Stimulated activated naive CD4-positive, alpha-beta T cell treated with Interleukin-2 at 50 U/mL for 16 hours (primary cell): ENCODE data around the gene KLC3.
A peak's percentile ranks its signal among the peaks of the same experiment; 100 is the strongest.
"Not testable (repeated sequence)": the region's sequence is repeated elsewhere in the genome, so short reads cannot be mapped to it uniquely, and the experiment has no call there.

Experiments
- DNase-seq: peaks from one replicate; lab custom pipeline; 2025; lab: John Stamatoyannopoulos, UW

KLC3 gene

DNA sequence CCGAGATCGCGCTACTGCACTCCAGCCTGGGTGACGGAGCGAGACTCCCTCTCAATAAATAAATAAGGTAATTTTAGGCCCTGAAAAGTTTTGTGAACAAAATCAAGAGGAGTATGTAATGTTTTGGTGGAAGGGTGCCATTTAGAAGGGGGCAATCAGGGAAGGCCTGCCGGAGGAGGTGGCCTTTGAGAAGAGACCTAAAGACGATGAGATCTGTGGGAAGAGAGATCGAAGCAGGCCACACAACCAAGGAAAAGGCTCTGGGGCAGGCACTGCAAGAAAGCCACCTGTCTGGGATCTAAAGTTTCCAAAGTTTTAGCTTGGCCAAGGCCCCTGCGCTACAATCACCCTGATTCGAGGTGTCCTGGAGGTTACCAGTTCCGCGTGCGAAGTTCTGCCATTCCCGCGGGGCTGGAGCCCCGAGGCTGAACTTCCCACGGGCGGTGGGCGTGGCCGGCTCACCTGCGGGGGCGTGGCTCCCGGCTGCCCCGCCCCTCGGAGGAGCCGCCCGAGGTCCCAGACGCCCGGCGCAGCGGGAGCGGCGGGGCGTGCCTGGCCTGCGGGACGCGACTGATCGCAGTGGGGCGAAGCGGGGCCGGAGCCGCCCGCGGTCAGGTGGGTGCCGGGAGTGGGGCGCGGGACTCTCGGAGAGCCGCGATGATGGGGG lies at the start of gene KLC3:
TSS of gene KLC3 (plus strand) at position 519 of the 667 bp plus-strand sequence. CDS start 4,792 bp downstream, outside the sequence.
- peak; percentile 10 for DNase-seq

GRCh38 chr19:45291834-45292233 lies 48.7 kb upstream of the KLC3 start:
- DNase-seq = no peak

GRCh38 chr19:45293682-45294081 lies 46.9 kb upstream of the KLC3 start:
- DNase-seq = peak; percentile 8

GRCh38 chr19:45294291-45295029 lies 46.1 kb upstream of the KLC3 start:
- no peak for DNase-seq

- no peak for DNase-seq
Measured at GRCh38 chr19:45295873-45296272, 44.7 kb upstream of the KLC3 start.

DNA sequence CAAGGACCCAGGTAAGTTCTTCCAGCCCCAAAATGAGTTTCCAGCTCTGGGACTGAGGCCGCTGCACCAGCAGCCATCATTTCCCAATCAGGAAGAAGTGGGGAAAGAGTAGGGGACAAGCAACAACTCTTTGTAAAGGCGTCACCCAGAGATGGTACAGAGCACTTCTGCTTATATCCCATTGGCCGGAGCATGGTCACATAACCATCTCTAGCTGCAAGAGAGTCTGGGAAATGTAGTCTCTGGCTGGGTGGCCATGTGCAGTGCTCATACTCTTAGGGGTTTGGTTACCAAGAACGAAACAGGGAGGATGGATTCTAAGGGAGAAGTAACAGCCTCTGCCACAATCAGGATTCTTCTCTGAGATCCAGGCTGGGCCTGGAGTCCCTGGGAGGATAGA lies 44.2 kb upstream of the KLC3 start:
- no peak for DNase-seq

DNA sequence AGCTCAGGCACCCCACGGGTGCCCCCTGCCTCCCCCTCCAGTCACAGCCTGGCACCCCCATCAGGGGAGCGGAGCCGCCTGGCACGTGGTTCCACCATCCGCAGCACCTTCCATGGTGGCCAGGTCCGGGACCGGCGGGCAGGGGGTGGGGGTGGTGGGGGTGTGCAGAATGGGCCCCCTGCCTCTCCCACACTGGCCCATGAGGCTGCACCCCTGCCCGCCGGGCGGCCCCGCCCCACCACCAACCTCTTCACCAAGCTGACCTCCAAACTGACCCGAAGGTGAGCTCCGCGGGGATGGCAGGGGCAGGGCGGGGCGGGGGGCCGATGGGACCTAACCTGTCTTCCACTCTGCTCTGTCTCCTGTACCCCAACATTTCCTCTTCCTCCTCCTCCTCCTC lies 42.9 kb upstream of the KLC3 start:
- no peak for DNase-seq

DNA sequence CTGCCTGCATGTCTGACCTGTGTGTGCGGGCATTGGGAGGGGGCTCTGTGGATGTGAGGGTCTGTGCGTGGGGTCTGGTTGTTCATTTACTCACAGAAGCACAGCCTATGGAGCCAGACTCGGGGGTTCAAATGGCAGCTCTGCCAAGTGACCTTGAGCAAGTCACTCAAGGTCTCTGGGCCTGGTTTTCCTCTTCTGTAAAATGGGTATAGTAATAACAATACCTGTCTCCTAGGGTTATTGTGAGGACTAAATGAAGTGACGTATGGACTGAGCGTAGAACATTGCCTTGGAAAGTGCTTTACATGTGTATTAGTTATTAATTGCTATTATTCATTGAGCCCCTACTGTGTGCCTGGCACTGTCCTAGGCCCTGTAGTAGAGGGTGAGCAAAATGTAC lies 42.3 kb upstream of the KLC3 start:
- DNase-seq = no peak

DNA sequence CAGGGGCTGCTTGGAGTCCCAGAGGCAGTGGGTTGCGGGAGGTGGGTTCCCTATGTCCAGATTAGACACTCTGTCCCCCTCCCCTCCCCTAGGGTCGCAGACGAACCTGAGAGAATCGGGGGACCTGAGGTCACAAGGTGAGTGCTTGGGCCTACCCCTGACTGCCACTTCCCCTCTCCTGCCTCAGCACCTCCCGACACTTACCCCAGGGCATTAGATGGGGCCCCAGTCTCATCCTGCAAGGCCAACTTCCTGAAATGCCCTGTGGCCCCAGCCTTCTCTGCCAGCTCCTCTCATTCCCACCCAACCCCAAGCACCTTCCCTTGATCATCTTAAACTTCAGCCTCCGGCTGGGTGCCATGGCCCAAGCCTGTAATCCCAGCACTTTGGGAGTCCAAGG lies 40.8 kb upstream of the KLC3 start:
- DNase-seq = no peak

GRCh38 chr19:45302416-45302815 lies 38.1 kb upstream of the KLC3 start:
- DNase-seq = no peak

DNA sequence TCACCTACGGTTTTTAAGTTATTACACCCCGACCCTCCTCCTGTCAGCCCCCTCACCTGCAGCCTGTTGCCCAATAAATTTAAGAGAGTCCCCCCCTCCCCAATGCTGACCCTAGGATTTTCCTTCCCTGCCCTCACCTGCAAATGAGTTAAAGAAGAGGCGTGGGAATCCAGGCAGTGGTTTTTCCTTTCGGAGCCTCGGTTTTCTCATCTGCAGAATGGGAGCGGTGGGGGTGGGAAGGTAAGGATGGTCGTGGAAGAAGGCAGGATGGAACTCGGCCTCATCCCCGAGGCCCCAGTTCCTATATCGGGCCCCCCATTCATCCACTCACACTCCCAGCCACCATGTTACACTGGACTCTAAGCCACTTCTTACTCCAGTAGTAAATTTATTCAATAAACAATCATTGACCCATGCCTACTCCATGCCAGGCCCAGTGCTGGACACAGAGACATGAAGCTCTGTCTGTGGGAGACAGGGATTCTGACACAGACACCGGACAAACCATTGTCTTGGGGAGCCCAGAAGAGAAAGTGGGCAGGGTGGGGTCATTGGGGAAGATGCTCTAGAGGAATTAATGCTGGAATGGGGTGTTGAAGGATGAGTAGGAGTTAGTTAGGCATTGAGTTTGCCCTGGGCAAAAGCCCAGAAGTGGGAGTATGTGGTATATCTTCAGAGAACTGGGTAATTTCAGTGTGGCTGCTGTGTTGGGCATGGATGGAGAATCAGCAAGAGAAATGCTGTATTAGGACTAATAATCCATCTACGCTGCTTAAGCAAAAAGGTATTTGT lies 37.1 kb upstream of the KLC3 start:
- no peak for DNase-seq

GRCh38 chr19:45304141-45304926 lies 36.2 kb upstream of the KLC3 start:
- no peak for DNase-seq

DNA sequence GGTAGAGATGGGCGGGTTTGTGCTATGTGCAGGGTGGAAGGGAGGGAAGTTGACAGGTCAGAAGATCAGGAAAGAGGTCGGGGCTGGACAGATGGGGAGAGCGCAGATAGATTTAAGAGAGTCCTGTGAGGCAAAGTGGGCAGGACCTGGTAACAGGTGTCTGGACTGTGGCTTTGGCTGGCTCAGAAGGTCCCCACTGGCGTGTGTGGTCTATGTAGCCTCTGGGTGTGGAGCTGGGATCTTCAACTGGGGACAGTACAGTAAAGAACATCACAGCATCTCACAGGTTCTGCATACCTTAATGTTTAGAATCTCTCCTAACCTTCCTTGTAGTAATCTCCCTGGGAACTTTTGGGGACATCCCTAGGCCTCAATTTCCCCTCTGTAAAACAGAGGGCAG lies 35.5 kb upstream of the KLC3 start:
- DNase-seq = no peak

DNA sequence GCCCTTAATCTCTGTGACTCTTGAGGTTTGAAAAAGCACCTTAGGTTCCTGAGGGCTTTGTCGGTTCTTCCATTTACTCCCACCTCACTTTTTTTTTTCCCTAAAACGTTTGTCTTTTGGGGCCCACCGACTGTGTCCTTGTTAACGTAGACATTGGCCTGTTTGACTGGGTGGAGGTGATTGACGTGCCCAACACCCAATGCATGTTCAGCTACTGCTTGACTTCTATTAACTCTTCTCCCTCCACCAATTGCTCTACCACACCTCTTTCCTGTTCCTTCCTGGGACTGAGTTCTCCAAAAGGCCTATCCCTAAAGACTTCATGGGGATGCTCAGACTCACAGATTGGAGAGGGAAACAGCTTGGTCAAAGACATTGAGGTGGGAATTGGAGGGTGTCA lies 35.1 kb upstream of the KLC3 start:
- no peak for DNase-seq

DNA sequence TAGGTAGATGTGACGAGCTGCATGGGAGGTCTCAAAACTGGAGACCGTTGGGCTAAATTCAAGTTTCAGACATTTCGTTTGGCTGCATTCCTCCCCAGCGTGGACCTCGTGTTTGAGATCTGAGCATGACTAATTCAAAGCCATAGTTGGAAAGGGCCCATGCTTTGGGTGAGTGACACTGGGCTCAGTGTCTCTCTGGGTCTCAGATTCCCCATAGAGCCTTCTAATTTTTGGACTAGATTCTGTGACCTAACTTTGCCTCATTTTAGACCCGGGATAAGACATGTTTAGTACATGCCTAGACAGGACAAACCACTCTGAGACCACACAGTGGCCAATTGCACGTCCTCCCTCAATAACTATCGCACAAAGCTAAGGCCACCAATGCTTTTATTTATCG lies 34.5 kb upstream of the KLC3 start:
- DNase-seq = no peak

GRCh38 chr19:45306518-45307027 lies 34.0 kb upstream of the KLC3 start:
- no peak for DNase-seq

DNA sequence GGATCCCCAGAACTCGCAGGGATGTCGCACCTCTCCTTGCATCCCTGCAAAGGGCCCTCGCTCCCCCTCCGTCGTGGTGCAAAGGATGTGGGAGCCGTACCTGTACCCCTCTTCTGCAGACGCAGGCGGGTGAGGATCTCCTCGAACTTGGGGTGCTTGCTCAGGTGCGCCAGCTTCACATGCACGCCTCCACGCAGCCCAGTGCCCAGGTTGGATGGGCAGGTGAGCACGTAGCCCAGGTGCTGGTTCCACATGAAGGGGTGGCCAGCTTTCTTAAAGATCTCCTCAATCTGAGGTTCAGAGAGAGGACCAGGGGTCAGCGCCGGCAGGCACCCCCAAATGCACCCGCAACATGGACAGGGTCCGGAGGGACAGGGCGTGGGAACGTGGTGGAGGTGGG lies 33.2 kb upstream of the KLC3 start:
- DNase-seq = no peak

DNA sequence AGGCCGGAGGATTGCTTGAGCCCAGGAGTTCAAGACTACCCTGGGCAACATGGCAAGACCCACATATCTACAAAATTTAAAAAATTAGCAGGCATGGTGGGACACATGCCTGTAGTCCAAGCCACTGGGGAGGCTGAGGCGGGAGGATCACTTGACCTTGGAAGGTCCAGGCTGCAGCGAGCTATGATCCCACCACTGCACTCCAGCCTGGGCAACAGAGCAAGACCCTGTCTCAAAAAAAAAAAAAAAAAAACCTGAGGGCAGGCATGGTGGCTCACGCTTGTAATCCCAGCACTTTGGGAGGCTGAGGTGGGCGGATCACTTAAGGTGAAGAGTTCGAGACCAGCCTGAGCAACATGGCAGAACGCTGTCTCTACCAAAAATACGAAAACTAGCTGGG lies 31.2 kb upstream of the KLC3 start:
- not testable (repeated sequence) for DNase-seq

GRCh38 chr19:45311621-45312020 lies 28.9 kb upstream of the KLC3 start:
- DNase-seq = no peak

- DNase-seq = not testable (repeated sequence)
Measured at GRCh38 chr19:45312285-45312684, 28.3 kb upstream of the KLC3 start.

DNA sequence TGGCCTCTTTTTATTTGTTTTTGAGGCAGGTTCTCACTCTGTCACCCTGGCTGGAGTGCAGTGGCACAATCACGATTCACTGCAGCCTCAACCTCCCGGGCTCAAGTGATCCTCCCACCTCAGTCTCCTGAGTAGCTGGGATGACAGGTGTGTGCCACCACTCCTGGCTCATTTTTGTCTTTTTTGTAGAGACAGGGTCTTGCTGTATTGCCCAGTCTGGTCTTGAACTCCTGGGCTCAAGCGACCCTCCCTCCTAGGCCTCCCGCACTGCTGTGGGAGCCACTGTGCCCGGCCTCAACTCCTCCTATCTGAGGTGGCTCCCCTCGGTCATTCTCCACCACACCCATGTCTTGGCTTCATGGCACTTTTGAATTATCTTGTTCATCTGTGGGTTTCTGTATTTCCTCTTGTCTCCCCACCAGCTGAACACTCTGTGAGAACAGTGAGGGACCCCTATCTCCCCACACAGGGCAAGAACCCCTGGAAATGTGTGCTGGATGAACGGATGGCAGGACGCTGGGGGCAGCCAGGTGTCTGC lies 25.8 kb upstream of the KLC3 start:
- DNase-seq = no peak

DNA sequence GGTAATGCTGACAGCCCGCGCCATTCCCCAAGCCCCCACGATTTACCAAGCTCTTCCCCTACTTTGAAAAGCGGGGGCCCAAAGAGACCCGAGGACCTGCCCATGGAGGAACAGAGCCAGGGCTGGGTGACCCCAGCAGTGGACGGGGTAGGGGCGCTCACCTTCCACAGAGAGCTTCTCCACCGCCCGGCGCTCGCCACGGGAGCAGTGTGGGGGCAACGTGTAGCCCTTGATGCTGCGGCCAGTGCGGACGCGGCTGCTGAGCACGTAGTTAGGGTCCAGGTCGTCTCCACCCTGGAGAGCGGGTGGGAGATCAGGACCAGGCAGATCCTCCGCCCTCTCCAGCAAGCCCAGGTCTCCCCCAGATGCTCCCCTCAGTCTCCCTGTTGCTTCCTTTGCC lies 25.2 kb upstream of the KLC3 start:
- DNase-seq = no peak
